GM19240 (cell line): ENCODE data around the gene NHLRC4.

Experiments
- DNase-seq: peaks from one replicate; pipeline ENCODE4 v3.0.0; 2011; ENCODE audit warnings: low spot score; ENCODE audit not compliant: insufficient read length

The NHLRC4 gene

GRCh38 chr16:552171-552570 is 14.6 kb upstream of the NHLRC4 start:
- DNase-seq: no peak

GRCh38 chr16:553601-554296 is 13.1 kb upstream of the NHLRC4 start:
- no peak for DNase-seq

GRCh38 chr16:554297-554621 is 12.5 kb upstream of the NHLRC4 start:
- no peak for DNase-seq

- no peak for DNase-seq
These were observed 12.0 kb upstream of the NHLRC4 start for GRCh38 chr16:554640-555365.

- no peak for DNase-seq
These were observed 11.0 kb upstream of the NHLRC4 start for GRCh38 chr16:555528-556473.

GRCh38 chr16:556474-557173 is 10.2 kb upstream of the NHLRC4 start:
- DNase-seq: no peak

GRCh38 chr16:557463-558297 is 9.1 kb upstream of the NHLRC4 start:
- no peak for DNase-seq

GRCh38 chr16:558298-559020 is 8.3 kb upstream of the NHLRC4 start:
- no peak for DNase-seq

GRCh38 chr16:559021-559380 is 7.8 kb upstream of the NHLRC4 start:
- no peak for DNase-seq

- no peak for DNase-seq
These were observed 7.2 kb upstream of the NHLRC4 start for GRCh38 chr16:559411-560203.

GRCh38 chr16:560204-560700 is 6.6 kb upstream of the NHLRC4 start, which contains the start of gene PRR35:
TSS of gene PRR35 (plus strand) at chr16:560394. CDS start at chr16:563295, 2,901 bp downstream.
- no peak for DNase-seq

GRCh38 chr16:560701-561412 is 5.9 kb upstream of the NHLRC4 start:
- DNase-seq: no peak

GRCh38 chr16:561413-561794 is 5.4 kb upstream of the NHLRC4 start:
- DNase-seq: no peak

- DNase-seq: no peak
These were observed 4.6 kb upstream of the NHLRC4 start for GRCh38 chr16:561957-562938.

- DNase-seq: no peak
These were observed 3.6 kb upstream of the NHLRC4 start for GRCh38 chr16:563072-563644.

- DNase-seq: no peak
These were observed 2.0 kb upstream of the NHLRC4 start for GRCh38 chr16:564690-565418.
